Caki2 (cell line): Measurements from ENCODE around the gene NFIX. TPM values are rescaled to one million over a fixed set of nuclear protein-coding genes. Genes with fewer than 3 reads are reported as not detected.

Experiments used
- DNase-seq: peaks from one replicate; pipeline ENCODE4 v3.0.0-alpha.2; 2015; ENCODE audit warnings: low read depth
- in situ Hi-C: cut with HindIII; loops from 2 replicates; pipeline ENCODE4 v1.10.0; 2016; ENCODE audit warnings: low sequenced_read_pairs, low pct_unique_long_range_greater_than_20kb, mixed read lengths
- total RNA-seq: library from RNA; depleted of rRNA; stranded (reverse); fragments of >200 nt; shearing (Covaris generic); gene quantifications from 2 replicates; pipeline ENCODE4 v1.2.3, GENCODE V29; 2014; ENCODE audit warnings: low replicate concordance

Gene NFIX
- total RNA-seq, 1 experiment from 2014 or later = 1.2 TPM

GRCh38 chr19:13089857-13090507 lies 94.7 kb downstream of the NFIX start:
- in situ Hi-C loops = no loop called here

GRCh38 chr19:13090511-13091231 lies 95.4 kb downstream of the NFIX start:
- in situ Hi-C loops = no loop called here
- no peak for DNase-seq

More at GRCh38 chr19:13089857-13090507, 94.7 kb downstream of the NFIX start:
- DNase-seq = no peak

GRCh38 chr19:13091400-13092157 lies 96.3 kb downstream of the NFIX start:
- peak; percentile 34 for DNase-seq

GRCh38 chr19:13092158-13092543 lies 96.9 kb downstream of the NFIX start:
- in situ Hi-C loops = no loop called here
- DNase-seq = no peak

More at GRCh38 chr19:13091400-13092157, 96.3 kb downstream of the NFIX start:
- in situ Hi-C loops = no loop called here

- in situ Hi-C loops = no loop called here
- no peak for DNase-seq
These were observed 97.4 kb downstream of the NFIX start for GRCh38 chr19:13092606-13093235.

GRCh38 chr19:13093407-13094105 lies 98.3 kb downstream of the NFIX start:
- in situ Hi-C loops = no loop called here
- peak; percentile 68 for DNase-seq

GRCh38 chr19:13094106-13094504 lies 98.8 kb downstream of the NFIX start:
- DNase-seq = no peak
- in situ Hi-C loops = no loop called here

GRCh38 chr19:13094771-13095392 lies 99.6 kb downstream of the NFIX start:
- in situ Hi-C loops = no loop called here
- DNase-seq = no peak

GRCh38 chr19:13095393-13095784 lies 100.1 kb downstream of the NFIX start:
- no peak for DNase-seq
- in situ Hi-C loops = no loop called here

GRCh38 chr19:13095934-13096927 lies 101.0 kb downstream of the NFIX start:
- DNase-seq = no peak
- in situ Hi-C loops = no loop called here

GRCh38 chr19:13097033-13097462 lies 101.8 kb downstream of the NFIX start:
- DNase-seq = no peak
- in situ Hi-C loops = no loop called here

GRCh38 chr19:13097463-13098258 lies 102.4 kb downstream of the NFIX start:
- DNase-seq = no peak
- in situ Hi-C loops = no loop called here

GRCh38 chr19:13098277-13099072 lies 103.2 kb downstream of the NFIX start:
- in situ Hi-C loops = no loop called here
- no peak for DNase-seq

GRCh38 chr19:13099073-13099999 lies 104.1 kb downstream of the NFIX start:
- DNase-seq = no peak
- in situ Hi-C loops = no loop called here
